ENCODE measurements around the gene UBAC2.

- TF ChIP-seq TOX (CRISPR knock-in tag; IDR thresholded peaks at IDR 0.05; ENCODE audit: borderline replicate concordance) (no peak), ZNF70 (CRISPR knock-in tag; IDR thresholded peaks at IDR 0.05) (no peak)
These were observed 198.4 kb downstream of the UBAC2 start for GRCh38 chr13:99398916-99399622.
